GM21528 (cell line): ENCODE data around the gene SHQ1.
"Not testable (repeated sequence)": the region's sequence is repeated elsewhere in the genome, so short reads cannot be mapped to it uniquely, and the experiment has no call there.

Experiments used
- ATAC-seq: cut with Tn5 transposase; IDR thresholded peaks from one replicate; pipeline ENCODE4 v1.9.1; 2021; ENCODE audit warnings: mild to moderate bottlenecking, moderate library complexity; ENCODE audit not compliant: unreplicated experiment, low FRiP score

Gene SHQ1

DNA sequence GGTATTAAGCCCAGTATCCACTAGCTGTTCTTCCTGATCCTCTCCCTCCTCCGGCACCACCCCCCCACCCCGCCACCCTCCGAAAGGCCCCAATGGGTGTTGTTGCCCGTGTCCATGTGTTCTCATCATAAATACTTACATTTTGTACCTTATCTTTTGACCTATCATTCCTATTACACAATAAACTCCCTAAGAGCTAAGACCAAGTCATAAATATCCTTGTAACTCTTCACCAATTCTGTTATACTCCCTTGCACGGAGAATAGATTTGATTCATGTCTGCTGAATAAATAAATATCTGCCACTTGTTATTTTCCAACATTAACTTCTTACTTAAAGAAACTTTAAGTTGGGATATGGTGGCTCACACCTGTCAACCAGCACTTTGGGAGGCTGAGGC lies 43.9 kb downstream of the SHQ1 start:
- ATAC-seq = no peak

DNA sequence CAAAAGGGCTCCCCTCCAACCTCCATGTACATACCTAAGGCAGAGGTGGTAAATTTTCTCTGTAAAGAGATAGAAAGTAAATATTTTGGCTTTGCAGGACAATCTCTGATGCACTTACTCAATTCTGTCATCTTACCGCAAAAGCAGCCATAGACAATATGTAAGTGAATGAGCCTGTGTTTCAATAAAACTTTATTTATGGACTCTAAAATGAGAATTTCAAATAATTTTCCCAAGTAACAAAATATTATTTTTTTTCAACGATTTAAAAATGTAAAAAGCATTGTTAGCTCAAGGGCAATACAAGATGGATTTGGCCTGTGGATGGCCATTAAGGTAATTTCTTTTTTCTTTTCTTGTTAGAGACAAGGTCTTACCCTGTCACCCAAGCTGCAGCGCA lies 44.7 kb downstream of the SHQ1 start:
- ATAC-seq = no peak

GRCh38 chr3:72802001-72802400 lies 46.2 kb downstream of the SHQ1 start:
- no peak for ATAC-seq

DNA sequence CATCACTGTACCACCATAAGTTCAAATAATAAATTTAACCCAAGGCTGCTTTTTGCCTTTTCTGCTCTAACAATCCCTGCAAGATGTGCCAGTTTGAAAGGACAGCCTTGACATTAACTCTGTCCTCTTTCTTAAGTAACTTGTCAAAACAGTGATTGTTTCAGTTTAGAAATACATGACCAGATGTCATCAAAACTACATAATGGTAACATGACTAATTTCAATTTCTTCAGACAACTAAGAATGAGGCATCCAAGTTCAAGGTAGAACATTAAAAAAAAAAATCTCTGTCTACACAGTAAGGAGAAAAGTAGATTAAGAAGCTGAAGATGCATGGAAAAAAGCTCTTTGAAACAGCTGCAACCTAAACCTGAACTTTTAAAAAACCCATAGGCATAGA lies 47.4 kb downstream of the SHQ1 start:
- ATAC-seq = no peak

GRCh38 chr3:72798552-72799195 lies 49.6 kb downstream of the SHQ1 start:
- no peak for ATAC-seq

DNA sequence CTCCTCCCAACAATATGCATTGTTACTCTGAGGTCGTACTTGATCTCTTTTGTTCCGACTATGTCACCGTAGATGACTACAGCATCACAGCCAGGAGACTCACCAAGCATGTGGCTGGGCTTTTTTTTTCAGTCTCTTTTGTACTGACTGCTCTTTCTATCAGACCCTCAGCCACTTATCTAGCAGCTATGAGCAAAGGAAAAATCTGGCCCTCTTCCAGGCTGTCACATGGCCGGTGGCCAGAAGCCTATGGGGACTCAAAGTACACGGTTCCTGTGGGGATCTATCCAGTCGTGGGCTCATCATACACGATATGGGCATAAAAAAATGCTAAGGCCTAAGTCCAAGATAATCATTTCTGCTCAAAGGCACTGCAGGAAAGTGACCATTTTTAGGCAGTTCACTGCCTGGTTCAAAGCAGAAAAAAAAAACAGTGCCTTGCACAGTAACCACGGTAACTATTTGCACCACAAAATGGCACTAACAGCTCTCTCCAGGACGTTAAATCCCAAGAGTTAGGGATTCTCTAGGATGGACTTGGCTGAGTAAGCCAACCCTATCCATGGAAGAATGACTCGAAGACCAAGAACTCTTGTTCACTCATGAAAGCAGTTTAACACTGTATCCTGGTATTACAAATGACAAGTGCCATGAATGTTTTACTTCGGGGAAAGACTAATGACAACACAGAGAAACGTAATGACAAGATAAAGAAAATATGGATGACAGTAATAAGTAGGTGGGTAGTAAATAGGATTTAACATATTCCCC lies 50.3 kb downstream of the SHQ1 start:
- no peak for ATAC-seq

- ATAC-seq = no peak
These were observed 54.2 kb downstream of the SHQ1 start for GRCh38 chr3:72794079-72794478.

DNA sequence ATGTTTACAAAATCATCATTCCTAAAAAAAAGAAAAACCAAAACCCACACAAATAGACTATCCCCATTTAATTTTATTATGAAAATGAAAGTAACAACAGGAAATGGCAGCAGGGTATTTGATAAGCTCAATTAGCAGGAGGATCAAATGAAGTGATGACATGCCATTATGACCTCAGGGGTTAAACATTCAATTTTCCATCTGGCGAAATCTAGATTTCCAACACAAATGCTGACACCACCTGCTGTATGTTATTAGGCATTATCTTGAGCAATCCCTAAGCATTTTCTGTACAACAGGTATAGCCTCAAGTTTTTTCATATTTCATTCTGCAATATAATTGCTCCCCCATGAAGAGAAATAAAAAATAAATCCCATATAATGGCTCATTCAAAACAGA lies 57.1 kb downstream of the SHQ1 start:
- no peak for ATAC-seq

DNA sequence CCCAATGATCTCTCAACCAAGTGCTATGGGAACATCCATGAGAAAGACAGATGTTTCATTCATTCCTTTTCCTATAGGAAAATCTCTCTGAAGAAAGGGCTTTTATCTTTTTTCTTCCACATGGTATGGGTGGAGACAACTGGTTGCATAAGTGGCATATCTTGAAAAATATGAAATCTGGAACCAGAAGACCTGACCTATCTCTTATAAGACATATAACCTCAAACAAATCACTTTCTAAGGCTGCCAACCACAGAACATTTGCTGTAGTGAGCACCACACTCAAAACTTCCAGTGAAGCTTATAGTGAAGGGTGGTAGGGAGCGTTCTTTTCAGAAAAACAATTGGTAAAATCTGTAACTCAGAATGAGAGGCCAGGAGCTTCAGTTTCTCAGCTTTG lies 58.5 kb downstream of the SHQ1 start:
- ATAC-seq = no peak

- ATAC-seq = not testable (repeated sequence)
These were observed 60.0 kb downstream of the SHQ1 start for GRCh38 chr3:72788232-72788631.

DNA sequence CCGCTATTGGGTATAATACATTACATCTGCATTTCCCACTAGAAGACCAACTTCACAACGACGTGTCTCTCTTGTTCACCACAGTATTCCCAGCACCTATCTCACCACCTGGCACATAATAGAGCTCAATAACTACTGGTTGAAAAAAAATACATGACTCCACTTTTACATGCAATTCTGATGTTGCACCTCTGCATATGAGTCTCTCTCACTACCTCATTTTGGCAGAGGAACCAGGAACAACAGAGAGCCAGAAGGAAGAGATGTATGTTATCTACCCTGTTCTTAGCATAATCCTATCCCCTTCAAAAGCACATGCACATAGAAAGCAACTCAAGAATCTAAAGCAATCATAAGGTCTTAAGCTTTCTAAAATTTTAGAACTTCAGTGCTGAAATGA lies 61.6 kb downstream of the SHQ1 start:
- ATAC-seq = no peak

DNA sequence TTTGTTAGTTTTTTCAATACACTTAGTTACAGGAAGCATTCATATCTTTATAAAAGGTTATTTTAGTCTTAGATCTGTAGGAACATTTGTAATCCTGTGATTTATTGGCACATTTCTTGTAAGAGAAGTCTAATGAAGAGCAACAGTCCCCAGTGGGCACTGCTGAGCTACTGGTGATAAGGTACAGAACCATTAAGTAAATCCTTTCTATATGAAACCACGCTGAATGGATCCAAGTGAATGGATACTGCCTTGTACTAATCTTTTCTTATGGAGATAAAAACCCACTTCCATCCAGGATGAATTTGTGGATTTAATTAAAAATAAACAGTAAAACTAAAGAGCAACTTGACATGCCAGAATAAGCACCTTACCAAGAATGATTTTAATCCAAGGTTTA lies 64.0 kb downstream of the SHQ1 start:
- no peak for ATAC-seq

GRCh38 chr3:72782521-72782920 lies 65.7 kb downstream of the SHQ1 start:
- ATAC-seq = no peak

DNA sequence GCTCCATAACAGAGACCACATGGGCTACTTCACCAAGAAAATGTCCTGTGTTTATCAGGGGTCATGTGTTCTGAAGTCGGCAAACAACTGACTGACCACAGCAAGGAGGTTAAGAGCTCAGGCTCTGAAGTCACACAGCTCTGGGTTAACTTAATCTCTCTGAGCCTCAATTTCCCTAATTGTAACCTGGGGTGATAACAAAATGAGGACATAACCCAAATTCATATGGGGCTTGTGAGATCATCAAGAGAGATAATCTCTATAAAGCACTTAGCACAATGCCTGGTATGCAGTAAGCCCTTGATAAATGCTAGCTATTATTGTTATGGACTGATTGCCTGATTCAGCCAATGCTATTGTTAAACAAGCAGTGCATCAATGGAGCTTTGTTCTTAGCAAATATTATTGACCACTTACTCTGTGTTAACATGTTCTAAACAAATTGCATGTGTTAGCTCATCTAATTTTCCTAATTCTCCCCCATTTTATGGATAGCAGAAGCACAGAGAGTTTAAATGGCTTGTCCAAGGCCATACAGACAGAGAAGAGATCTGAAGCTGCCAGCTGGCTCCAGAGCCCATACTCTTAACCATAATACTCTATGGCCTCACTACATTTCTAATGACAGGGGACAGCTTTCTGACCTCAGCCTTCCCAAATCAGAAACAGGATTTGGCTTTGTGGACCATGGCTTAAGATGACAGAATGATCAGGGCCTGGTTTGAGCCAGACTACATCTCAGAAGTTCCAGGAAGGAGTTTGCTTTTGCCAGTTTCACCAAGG lies 78.3 kb downstream of the SHQ1 start:
- ATAC-seq = no peak

DNA sequence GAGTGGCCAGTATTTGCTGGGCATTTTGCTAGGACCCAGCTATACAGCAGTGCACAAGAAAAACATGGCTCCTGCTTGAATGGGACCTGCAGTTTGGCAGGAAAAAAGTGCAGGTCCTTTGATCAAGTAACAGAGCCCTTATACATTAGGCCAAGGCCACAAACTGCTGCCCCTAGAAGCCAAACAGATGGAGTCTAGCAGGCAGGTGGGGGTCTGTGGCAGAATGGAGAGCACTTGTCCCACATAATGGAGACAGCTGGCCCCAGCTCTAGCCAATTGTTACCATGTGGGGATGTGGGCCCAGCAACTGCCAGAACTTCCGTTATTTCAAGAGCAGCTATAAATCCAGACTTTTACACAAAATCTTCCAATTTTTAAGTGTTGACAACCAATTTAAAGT lies 79.3 kb downstream of the SHQ1 start:
- ATAC-seq = no peak

GRCh38 chr3:72768481-72768880 lies 79.8 kb downstream of the SHQ1 start:
- no peak for ATAC-seq

- ATAC-seq = no peak
These were observed 80.2 kb downstream of the SHQ1 start for GRCh38 chr3:72768006-72768441.

DNA sequence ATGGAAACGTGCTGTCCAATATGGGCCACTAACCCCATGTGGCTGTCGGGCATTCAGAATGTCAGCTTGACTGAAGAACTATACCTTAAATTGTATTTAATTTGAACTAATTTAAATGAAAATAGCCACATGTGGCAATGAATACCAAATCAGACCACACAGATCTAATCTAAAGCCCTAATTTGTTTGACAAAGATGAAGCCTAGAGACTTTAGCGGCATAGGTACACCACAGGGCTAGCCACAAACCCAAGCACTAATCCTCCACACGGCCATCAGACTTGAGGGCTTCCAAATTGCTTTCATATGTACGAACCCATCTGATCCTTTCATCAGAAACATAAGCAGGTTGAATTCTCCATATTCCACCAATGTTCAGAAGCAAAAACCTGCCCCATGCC lies 81.4 kb downstream of the SHQ1 start:
- ATAC-seq = no peak

- ATAC-seq = no peak
These were observed 84.3 kb downstream of the SHQ1 start for GRCh38 chr3:72763751-72764440.

DNA sequence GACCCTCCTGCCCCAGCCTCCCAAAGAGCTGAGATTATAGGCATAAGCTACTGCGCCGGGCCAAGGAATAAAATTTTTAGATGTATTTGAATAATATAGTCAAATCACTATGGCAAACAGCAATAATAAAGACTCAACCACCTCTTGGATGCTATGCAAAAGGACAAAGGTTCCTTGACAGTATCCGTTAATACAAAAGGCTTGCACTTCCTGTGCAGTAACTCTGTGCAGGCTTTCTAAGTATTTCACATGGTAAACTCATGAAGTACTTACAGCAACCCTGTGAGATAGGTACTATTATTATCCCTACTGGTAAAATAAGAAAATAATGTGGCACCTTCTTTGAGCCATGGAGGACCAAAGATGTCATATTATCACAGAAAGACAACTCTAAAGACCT lies 86.8 kb downstream of the SHQ1 start:
- ATAC-seq = no peak

GRCh38 chr3:72760225-72760624 lies 88.0 kb downstream of the SHQ1 start:
- ATAC-seq = no peak
